ENCODE data around the gene CERS1.

DNA sequence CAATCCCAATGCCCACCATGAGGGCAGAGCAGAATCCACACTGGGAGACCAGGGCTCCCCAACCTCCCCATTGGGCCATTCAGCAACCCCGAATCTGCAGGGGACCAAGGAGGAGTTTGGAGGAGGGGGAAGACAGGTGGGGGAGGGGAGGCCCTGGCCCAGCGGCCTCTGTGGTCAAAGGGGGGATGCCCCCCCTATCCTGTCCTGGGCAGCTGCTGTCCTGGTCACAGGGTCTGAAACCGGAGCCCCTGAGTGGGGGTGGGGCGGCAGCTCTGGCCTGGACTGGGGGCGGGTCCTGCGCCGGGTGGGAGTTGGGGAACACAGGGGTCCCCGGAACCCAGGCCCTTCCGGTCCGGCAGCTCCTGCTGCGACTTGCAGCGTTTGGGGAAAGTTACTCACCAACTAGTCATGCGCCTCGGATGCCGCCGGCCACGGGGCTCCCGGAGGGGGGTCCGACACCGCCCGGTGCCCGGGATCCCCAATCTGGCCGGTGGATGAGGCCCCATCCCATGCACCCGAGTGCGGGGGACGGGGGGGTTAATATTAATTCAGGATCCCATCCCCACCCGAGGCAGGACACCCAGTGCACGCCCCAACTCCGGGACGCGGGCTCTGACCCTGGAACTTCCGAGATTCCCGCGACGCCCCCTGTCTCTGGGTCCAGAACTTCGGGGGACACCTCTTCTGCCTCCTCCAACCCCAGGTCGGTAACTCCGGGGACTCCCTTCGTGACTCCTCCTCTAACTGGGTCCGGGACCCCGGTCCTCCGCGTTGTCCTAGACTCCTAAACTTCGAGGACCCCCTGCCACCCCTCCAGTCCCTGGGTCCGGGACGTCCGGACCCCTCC is 44.2 kb upstream of the CERS1 start:
- TF ChIP-seq NR2F2 (IDR thresholded peaks at IDR 0.05) (no peak), CTCF (IDR thresholded peaks at IDR 0.05; ENCODE audit: low read depth, low read length, missing input control) (no peak), RAD21 (IDR thresholded peaks at IDR 0.05) (no peak), FOXA1 (IDR thresholded peaks at IDR 0.05) (no peak), JUND (IDR thresholded peaks at IDR 0.05) (no peak)
- TF ChIP-seq, protein P1, sequence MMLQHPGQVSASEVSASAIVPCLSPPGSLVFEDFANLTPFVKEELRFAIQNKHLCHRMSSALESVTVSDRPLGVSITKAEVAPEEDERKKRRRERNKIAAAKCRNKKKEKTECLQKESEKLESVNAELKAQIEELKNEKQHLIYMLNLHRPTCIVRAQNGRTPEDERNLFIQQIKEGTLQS (IDR thresholded peaks at IDR 0.05) = no peak
